Measurements from ENCODE around the gene PLXNA3.

PLXNA3 gene

GRCh38 chrX:154486052-154486395 lies 27.9 kb downstream of the PLXNA3 start:
- FAIRE-seq (no peak), DNase-seq (ENCODE audit: insufficient read length, low spot score) (no peak)
- TF ChIP-seq CTCF (IDR thresholded peaks at IDR 0.05; ENCODE audit: insufficient read depth, missing control alignments), result no peak

DNA sequence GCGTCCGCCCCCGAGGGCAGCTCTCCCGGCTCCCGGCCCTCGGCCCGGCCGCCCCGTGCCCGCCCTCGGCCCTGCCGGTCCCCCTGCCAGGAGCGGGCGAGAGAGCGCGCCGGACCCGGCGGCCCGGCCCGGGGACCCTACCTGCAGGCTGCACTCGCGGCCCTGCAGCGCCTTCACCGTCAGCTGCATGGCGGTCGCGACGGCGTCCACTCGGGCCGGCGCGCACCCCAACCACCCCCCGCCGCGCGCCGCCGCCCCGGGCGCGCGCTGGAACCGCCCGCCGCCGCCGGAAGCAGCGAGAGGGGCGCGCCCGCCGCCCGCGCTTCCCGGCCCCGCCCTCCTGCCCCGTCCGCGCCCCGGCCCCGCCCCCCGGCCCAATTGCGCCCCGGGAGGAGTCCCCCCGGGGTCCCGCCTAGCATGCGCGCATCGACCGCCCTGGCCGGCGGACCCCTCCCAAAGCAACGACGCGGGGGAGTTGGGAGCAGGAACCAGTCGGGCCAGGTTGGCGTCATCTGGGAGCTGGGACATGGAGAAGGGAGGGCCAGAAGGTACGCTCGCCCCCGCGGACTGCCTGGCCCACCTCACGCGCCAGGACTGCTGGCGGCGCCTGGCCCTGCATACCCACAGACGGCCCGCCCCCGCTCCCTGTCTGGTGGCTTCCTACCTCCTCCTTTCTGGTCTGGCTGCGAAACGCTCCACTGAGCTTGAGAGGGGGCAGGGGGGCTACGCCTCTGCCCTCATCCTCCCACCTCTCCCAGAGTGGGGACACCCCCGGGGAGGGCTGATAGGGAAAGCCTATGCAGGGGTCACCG lies 28.5 kb downstream of the PLXNA3 start, which contains the start of gene UBL4A:
UBL4A (minus strand) TSS at position 220 of the 812 bp plus-strand sequence; CDS start at position 189, 31 bp downstream.
- FAIRE-seq (no peak), DNase-seq (ENCODE audit: insufficient read length, low spot score) (peak; percentile 55)
- TF ChIP-seq CTCF (IDR thresholded peaks at IDR 0.05; ENCODE audit: insufficient read depth, missing control alignments), result no peak

DNA sequence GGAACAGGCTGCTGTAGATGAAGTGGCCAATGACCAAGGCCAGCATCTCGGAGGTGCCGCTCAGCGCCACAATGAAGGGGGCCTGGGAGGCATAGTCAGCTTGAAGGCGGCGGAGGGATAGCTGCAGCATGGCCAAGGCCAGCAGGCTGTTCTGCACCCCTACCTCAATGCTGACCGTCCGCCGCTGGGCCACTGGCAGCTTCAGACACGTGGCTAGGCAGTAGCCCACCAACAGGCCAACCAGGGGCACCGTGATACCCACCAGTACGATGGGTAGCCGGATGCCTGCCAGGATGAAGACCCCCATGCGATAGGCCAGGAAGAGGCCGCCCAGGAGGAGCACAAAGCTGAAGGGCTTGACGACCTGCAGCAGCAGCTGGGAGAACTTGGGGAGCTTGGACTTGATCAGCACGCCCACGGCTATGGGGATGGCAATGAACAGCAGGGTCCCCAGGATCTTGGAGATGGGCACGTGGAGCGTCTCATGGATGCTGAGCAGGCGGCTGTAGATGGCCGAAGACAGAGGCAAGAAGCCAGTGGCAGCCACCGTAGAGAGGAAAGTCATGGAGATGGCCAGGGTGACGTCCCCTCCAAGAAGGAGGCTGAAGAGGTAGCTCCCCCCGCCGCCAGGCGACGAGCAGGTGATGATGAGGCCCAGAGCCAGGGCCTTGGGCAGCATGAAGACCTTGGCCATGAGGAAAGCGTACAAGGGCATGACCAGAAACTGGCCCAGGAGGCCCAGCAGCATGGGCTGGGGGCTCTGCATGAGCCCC lies 29.6 kb downstream of the PLXNA3 start:
- no peak for FAIRE-seq

GRCh38 chrX:154488336-154489075 lies 30.4 kb downstream of the PLXNA3 start:
- FAIRE-seq, result no peak
- no peak for DNase-seq (ENCODE audit: insufficient read length, low spot score)
- TF ChIP-seq CTCF (IDR thresholded peaks at IDR 0.05; ENCODE audit: insufficient read depth, missing control alignments), result no peak

More for the DNA sequence above, 29.6 kb downstream of the PLXNA3 start:
- DNase-seq (ENCODE audit: insufficient read length, low spot score), result no peak
- no peak for TF ChIP-seq CTCF (IDR thresholded peaks at IDR 0.05; ENCODE audit: insufficient read depth, missing control alignments)

DNA sequence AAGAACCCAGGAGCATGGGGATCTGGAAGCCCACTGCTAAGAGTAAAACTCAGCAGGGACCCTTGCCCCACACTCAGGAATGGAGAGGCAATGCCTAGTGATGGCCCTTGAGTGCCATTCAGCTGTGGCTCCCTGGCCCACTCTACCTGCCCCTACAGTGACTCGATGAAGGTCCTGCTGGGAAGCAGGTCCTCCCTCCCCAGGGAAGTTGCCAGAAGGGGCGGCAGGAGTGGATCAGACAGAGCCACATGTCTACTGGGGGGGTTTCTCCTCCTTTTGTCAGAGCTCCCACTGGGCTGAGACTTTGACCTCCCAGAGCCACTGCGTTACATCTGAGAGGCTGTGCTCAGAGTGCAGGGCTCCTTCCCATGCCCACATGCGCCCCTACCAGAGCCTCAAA lies 31.1 kb downstream of the PLXNA3 start:
- FAIRE-seq (no peak), DNase-seq (ENCODE audit: insufficient read length, low spot score) (no peak)
- no peak for TF ChIP-seq CTCF (IDR thresholded peaks at IDR 0.05; ENCODE audit: insufficient read depth, missing control alignments)

- DNase-seq (ENCODE audit: insufficient read length, low spot score) (no peak), FAIRE-seq (no peak)
- no peak for TF ChIP-seq CTCF (IDR thresholded peaks at IDR 0.05; ENCODE audit: insufficient read depth, missing control alignments)
Observed at GRCh38 chrX:154490021-154490413, 31.9 kb downstream of the PLXNA3 start.
